GM21381 (cell line): Measurements from ENCODE around the gene KLK12.
"Not testable (repeated sequence)": the region's sequence is repeated elsewhere in the genome, so short reads cannot be mapped to it uniquely, and the experiment has no call there.

Source experiments
- ATAC-seq: cut with Tn5 transposase; IDR thresholded peaks from one replicate; pipeline ENCODE4 v1.9.1; 2021; ENCODE audit warnings: mild to moderate bottlenecking, moderate library complexity; ENCODE audit not compliant: unreplicated experiment

KLK12 gene

GRCh38 chr19:51016798-51017683 is 17.8 kb downstream of the KLK12 start:
- no peak for ATAC-seq

GRCh38 chr19:51015691-51016267 is 19.0 kb downstream of the KLK12 start:
- no peak for ATAC-seq

- ATAC-seq: no peak
Observed at GRCh38 chr19:51014242-51014641, 20.6 kb downstream of the KLK12 start.

GRCh38 chr19:51012661-51013190 is 22.1 kb downstream of the KLK12 start:
- no peak for ATAC-seq

GRCh38 chr19:51010066-51010795 is 24.6 kb downstream of the KLK12 start:
- ATAC-seq: no peak

- no peak for ATAC-seq
Observed at GRCh38 chr19:51009061-51009891, 25.5 kb downstream of the KLK12 start.

GRCh38 chr19:51007488-51007887 is 27.3 kb downstream of the KLK12 start:
- no peak for ATAC-seq

- no peak for ATAC-seq
Observed at GRCh38 chr19:51006406-51006805, 28.4 kb downstream of the KLK12 start.

GRCh38 chr19:51005248-51005647 is 29.6 kb downstream of the KLK12 start:
- no peak for ATAC-seq

- no peak for ATAC-seq
Observed at GRCh38 chr19:51003316-51003715, 31.5 kb downstream of the KLK12 start.

- no peak for ATAC-seq
Observed at GRCh38 chr19:51002542-51003311, 32.1 kb downstream of the KLK12 start.

GRCh38 chr19:51002089-51002532 is 32.7 kb downstream of the KLK12 start:
- no peak for ATAC-seq

GRCh38 chr19:51001515-51001914 is 33.3 kb downstream of the KLK12 start, which contains the start of gene KLK8:
KLK8 (minus strand) TSS chr19:51001604; CDS start chr19:51001167, 437 bp downstream.
- ATAC-seq: no peak

- no peak for ATAC-seq
Observed at GRCh38 chr19:51000981-51001380, 33.8 kb downstream of the KLK12 start.

GRCh38 chr19:51000426-51000825 is 34.4 kb downstream of the KLK12 start:
- ATAC-seq: no peak

- ATAC-seq: no peak
Observed at GRCh38 chr19:50998686-50999085, 36.1 kb downstream of the KLK12 start.

GRCh38 chr19:50998061-50998460 is 36.7 kb downstream of the KLK12 start:
- no peak for ATAC-seq

- ATAC-seq: no peak
Observed at GRCh38 chr19:50994129-50994528, 40.7 kb downstream of the KLK12 start.

GRCh38 chr19:50992666-50993035 is 42.2 kb downstream of the KLK12 start:
- ATAC-seq: no peak

- not testable (repeated sequence) for ATAC-seq
Observed at GRCh38 chr19:50984416-50984815, 50.4 kb downstream of the KLK12 start.
